HG03095 (cell line): ENCODE data around the gene LHX8.
"Not testable (repeated sequence)": the region's sequence is repeated elsewhere in the genome, so short reads cannot be mapped to it uniquely, and the experiment has no call there.

ENCODE experiments used
- ATAC-seq: cut with Tn5 transposase; IDR thresholded peaks from one replicate; pipeline ENCODE4 v1.9.1; 2021; ENCODE audit warnings: moderate library complexity; ENCODE audit not compliant: unreplicated experiment

LHX8 gene

DNA sequence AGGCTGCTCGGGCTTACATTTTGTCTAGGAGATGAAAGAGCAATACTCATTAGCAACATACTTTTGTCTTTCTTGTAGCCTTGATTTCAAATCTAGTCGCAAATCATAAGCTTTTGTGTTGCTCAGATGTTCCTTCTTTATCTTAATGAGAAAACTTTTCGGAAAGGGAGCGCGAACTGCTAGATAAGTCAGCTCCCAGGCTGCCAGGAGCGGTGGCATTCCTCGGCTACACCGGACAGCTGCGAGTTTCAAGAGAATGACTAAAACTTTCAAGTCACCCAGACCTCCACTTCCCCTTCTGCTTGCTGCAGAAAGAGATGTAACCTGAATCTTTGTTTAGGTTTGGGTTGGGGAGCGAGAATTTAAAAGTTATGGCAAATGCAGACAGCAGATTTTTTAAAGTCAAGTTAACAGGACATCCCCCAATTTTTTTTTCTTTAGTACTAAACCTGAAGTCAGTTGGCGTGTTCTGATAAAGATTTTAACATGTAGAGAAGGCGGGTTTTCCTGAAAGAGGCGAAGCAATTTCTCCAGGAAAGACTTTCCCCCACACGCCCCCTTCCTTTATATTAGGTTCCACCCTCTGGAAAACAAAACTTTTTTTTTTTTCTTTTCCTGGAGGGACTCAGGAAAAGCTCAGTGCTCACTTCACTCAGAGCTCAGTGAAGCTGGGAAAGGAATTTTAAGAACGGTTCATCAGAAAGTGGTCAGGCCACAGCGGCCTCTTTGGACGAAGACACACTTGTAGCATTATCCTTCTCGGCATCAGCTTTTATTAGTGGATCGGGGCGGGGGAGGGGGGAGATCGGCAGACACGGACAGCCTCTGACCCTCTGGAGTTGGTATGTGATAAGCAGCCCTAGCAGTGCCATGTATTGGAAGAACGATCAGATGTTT is at the start of gene LHX8:
Gene LHX8, plus strand, starts transcription at position 639 of the 897 bp plus-strand sequence. CDS start 2,227 bp downstream, outside the sequence.
- no peak for ATAC-seq

DNA sequence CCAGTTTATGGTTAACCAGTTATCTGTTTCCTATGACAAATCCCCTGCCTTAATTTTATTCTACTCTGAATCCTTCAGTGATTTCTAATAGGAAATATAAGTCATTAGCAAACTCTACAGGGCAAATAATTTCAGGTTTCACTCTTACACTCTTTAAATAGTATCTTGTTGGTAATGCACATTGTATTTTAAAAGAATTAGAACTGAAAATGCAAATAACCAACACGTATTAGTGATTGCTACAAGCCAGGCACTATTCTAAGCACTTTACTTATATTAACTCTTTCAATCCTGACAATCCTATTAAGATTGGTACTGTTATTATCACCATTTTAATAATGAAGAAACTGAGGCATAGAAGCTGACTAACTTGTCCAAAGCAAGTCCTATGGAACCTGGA is 48.3 kb upstream of the LHX8 start:
- ATAC-seq = no peak

DNA sequence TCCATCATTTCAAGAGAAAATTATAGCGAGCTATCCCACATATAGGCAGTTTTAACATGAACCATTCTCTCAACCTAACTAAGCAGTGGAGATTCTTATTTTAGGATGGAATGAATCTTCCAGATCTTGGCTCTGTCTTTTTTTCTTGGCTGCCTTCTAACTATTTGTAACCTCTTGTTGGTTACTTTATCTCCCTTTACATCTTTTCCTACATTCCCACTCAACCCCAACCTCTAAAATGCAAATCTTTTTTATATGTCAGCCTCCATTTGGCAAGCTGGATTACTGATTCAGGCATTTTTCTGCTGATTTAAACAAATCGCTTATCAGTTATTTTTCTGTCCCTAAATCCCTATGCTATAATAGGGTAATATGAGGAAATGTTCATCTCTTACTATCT is 46.9 kb upstream of the LHX8 start:
- no peak for ATAC-seq

DNA sequence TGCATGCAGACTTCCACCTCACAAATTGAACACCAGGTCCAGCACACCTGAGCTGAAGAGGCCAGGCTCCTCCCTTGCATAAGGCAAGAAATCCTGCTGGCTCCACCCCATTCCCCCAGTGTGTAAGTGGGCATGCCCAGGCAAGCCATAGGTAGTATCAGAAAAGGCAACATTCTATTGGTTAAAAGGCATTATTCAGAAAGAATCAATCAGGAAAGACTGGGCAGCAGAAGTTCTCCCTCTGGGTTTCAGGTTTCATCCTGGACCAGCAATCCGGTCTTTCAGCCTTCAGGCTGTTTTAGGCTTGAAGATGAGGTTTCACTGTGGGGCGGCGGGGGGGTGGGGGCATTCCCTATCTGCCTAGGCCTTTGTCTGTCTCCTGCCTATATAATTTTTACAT is 42.0 kb upstream of the LHX8 start:
- no peak for ATAC-seq

DNA sequence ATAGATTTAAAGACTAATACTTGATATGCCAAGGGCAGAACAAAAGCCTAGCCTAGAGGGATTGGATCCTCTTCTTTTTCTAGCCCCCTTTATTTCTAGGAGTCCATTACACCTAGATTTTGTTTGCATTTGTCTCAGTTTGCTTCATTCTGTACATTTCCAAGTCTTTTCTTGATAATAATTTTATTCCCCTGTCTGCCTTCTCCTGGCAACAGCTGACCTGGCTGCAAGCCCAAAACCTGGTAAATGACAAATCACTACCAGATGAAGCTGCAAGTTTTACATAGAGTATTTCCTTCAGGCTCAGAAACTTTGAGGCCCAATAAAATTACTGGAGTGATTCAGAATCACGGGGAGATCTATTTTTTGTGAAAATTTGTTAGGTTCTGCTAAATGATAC is 36.5 kb upstream of the LHX8 start:
- no peak for ATAC-seq

DNA sequence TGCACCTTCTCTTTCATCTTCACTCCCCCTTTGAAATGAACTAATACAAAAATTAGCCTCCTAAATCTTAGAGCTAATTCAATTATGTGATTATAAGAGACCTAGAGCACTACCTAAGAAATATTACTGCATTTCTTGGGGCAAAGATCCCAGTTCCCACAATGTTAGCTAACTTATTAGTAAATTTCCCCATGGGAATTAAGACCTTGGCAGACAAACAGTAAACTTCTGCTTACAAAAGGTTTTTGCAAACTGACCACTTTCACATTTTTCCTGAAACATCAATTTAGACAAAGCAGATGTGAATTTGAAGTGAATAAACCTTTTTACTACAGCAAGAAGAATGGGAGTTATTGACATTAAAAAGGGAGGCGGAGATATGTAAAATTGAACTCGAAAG is 34.6 kb upstream of the LHX8 start:
- no peak for ATAC-seq

DNA sequence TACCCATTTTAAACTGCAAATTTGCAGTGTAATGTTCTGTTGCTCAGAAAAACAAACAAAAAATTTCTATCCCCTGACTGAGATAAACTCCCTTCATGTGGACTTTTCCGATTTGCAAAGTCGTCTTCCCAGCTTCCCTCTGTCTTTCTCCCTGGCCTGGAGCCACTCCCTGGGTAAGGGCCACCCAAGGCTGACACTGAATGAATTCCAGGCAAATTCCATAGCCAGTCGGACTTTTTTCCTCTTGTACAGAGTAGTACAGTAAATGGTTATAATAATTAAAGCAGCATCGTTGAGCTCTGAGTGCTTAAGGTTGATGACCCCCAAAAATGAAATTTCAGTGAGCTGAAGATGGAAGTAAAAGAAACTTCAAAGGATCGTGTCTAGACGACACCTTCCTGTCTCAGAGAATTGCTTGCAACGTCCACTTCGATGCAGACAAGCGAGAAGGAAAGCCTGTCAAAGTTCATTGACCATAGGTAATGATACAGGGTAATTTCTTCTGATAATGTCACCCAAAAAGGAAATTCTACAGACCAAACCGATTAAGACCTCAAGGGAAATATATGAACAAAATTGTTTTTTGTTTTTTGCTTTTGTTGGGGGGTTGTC is 33.6 kb upstream of the LHX8 start:
- no peak for ATAC-seq

DNA sequence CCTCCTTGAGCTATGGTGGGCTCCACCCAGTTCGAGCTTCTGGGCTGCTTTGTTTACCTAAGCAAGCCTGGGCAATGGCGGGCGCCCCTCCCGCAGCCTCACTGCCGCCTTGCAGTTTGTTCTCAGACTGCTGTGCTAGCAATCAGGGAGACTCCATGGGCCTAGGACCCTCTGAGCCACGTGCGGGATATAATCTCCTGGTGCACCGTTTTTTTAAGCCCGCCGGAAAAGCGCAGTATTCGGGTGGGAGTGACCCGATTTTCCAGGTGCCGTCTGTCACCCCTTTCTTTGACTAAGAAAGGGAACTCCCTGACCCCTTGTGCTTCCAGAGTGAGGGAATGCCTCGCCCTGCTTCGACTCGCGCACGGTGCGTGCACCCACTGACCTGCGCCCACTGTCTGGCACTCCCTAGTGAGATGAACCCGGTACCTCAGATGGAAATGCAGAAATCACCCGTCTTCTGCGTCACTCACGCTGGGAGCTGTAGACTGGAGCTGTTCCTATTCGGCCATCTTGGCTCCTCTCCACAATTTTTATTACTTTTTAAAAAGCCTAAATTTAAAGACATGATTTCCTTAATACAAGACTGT is 21.7 kb upstream of the LHX8 start:
- not testable (repeated sequence) for ATAC-seq

DNA sequence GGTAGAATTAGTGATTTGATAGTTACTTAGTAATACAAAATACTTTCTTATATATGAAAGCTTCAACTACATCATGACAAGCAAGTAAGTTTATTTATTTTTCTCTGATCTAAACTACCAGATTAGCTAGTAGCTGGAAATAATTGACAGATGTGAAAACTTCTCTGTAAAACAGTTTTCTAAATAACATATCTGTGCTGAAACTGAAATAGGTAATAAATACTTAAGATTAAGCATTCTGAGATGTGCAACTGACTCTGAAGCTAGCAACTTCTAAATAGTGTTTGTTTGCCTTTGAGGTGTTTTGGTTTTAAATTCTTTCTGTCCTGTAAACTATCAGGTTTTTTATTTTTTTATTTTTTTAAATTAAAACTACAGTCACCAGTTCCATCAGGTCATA is 18.5 kb upstream of the LHX8 start:
- no peak for ATAC-seq

DNA sequence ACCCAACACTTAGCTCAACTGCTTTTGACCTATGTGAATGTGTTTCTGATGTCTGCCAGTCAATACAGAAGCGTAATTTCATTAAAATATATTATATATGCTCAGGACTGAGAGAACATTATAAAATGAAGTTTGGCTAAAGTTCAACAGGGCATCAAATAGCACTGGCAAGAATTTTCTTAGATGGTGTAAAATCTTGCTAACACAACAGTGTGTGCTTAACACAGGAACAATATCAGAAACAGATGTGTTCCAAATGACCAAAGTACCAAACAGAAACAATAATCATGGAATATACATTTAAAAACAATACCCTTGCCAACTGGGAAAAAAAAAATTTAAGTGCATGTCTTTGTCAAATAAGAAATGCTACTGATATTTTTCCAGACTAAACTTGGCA is 10.4 kb upstream of the LHX8 start:
- ATAC-seq = no peak

DNA sequence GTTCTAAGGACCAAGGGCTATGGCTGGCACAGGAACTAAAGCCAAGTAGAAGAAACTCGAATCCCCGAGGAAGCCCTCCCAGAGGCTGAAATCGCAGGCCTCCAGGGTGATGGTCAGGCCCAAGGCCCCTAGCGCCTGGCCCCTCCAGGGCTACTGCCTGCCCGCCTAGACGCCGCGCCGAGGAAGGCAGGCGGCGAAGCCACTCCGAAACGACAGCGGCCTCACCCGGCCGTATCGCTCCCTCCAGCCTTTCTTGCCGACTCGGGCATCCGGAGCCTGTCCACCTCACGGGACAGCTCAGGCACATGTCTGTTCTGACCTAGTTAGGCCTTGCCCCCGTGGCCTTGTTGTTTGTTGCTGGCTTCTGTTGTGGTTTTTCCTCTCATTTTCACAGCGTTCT is 9.7 kb upstream of the LHX8 start:
- ATAC-seq = no peak

DNA sequence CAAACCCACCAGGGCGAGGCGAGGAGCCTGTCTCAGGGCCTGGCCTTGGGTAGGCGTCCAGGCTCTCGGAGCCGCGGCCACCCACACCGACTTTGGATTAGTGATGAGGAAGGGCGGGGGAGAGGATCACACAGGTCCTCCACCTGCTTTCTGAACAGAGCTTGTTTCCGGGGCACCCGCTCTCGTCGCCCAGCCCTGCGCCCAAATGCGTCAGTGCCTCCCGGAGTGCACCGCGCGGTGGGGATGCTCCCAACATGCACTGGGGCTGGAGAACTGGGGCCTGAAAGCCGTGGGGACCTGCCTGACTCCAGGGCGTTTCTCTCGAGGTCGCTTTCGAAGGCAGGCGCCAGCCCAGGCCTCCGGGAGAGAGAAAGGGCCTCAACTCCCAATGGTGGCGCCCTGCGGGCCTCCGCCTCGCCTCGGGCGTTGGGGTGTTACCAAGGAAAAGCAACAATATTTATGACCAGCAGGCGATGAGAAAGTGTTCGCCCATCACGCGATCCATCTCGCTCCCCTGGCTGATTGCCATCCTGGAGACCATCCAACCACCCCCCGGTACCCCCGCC is 8.9 kb upstream of the LHX8 start:
- no peak for ATAC-seq

DNA sequence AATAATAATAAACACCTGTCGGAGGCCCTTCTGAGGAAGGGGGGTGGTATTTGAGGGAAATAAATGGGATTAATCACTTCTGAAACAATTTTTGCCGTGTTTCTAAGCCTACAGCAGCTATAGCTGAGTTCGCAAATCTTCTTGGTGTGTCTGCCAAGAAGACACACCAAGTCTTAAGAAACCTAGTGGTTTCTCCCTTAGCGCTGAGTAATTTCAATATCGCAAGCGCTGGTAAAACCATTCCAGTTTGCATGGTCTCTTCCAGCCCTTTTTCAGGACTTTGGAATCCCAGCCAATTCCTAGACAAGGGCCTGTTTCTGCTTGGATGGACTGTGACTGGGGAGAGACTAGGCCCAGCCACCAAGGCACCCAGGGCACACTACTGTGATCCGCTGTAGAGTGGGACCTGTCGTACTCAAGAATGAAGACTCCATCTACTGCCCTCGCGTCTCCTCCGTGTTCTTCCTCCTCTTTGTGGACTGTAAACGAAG is 7.5 kb upstream of the LHX8 start:
- no peak for ATAC-seq

DNA sequence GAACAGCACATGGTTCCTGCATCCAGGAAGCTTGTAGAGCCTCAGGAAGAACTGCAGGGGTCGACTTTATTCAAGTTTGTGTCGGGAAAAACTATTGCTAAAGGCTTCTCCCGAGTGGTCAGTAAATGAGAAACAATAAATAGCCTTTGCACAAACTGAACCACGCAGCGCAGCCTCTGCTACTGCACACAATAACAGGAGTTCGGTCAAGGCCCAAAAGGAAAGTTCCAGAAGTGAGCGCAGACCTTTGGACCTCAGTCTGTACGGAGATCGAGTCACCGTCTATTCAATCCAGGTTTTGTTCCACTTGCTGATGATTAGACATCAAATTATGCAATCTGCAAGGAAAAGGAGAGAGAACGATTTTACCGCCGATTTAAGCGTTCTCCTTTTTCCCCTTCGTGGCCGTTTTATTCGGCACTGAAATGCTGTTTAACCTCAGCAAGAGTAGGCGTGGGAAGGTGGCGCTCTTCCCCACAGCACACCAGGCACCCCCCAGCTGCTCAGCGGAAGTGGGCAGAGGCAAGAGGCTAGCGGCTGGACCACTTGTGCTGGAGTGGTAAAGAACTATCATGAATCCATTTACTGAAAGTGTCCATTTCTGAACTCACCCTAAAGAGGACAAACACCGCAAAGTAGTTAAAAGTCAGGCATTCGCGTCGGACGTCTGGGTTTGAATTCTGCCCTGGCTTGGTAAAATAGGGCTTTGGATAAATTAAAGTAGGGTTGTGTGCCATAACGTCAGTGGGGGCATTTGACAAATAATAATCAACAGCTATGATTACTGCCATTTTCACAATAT is 6.1 kb upstream of the LHX8 start:
- ATAC-seq = no peak

DNA sequence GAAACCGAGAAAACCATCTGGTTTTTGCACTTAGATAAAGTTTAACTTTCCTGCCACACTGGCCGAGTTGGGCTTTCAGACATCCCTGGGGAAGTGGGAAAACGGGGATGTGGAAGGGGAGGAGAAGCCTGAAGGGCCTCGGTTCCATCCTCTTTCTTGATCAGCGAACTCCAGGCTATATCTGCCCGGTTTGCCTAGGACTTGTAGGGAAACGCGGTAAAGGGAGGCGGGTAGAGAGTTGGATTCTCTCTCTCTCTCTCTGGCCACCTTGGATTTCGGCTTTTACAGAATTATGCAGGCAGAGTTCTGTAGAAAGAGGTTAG is 4.6 kb upstream of the LHX8 start:
- ATAC-seq = no peak

DNA sequence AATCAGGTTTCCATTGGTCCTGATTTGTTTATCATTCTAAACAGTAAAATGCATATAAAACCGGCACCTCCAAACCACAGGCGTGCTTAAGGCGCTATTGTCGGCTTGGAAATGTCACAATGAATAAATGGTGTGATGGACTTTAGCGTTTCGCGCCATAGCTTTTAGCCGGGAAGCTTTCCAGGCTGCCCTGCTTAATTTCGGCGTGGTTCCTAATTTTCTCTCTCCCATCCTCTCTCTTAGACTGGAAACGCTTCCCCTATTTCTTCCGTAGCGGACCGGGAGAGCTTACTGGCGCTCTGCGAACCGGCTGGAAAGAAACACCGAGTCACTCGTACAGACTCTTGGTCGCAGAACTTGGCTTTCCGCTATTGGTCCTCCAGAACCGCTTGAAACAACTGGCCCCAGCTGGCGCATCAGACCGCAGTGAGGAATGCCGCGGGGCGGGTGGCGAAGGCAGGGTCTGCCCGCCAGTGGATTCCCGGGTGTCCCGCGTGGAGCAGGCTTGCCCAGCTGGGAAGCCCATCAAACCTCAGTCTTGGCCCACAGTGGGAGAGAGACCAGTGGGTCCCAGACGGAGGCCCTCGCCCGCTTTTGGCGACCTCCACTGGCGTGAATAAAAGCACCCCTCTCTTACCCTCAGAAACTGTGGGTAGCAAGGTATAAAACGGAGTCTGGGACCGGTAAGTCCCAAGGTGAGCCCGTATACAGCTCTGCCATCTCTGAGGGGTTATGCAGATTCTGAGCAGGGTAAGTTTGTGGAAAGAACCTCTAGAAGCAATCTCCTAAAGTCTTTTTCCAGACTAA is 4.0 kb upstream of the LHX8 start:
- ATAC-seq = no peak

DNA sequence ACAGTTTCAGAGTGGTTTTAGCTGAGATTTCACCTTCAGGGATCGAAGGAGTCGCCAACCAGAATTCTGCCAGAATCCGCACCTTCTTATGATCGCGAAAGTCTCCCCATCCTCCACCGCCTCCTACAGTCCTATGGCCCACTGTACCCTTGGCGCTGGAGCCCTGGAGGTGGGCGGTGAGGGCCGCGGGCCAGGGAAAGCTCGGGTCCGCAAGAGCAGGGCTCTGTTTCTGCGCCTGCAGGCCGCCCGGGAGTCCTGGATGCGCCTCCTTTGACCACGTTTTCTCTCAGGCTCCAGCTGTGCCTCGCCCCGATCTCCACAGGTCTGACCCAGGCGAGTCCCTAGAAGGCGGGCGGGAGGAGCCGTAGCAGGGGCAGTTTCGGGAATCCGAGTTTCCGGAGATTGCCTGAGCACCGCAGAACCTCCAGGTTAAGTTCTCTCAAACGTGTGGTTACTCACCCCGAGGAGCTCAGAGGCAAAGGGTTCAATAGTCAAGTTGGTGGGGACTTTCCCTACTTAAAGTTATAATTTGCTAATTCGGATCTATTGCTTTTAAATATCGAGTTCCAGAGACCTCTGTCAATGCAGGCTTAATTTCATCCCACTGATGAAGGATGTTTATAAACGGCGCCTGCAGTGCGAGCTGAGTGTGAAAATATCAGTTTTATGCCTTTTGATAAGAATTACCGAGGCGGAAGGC is 3.2 kb upstream of the LHX8 start:
- ATAC-seq = no peak

DNA sequence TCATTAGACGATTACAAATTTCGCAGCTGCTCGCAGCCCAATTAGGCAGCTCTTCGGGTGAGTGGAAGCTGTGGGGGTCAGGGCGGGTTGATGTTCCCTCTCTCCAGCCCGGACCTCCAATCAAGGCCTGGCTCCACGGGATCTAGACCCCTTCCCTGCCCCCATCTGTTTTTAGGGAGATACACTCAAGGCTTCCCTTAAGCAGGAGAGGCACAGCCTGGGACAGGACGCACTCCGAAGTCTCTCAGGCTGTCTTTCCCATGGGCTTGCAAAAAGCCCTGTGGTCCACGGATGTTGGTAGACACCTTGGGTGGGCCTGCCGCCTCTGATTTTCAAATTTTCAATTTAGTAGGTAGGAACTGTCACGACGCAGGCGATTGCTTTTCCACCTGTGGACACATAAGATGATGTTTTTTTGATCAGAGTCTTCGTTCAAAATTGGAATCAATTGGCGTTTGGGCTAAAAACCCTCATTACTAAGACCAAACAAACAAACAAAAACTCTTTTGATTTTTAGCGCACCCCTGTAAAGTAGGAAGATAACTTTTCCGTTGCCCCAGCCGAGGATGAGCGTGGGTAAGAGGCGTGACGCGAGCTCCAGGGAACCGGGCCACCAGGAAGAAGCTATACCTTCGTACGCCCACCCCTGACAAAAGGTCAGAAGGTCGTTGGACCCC is 2.5 kb upstream of the LHX8 start:
- no peak for ATAC-seq

DNA sequence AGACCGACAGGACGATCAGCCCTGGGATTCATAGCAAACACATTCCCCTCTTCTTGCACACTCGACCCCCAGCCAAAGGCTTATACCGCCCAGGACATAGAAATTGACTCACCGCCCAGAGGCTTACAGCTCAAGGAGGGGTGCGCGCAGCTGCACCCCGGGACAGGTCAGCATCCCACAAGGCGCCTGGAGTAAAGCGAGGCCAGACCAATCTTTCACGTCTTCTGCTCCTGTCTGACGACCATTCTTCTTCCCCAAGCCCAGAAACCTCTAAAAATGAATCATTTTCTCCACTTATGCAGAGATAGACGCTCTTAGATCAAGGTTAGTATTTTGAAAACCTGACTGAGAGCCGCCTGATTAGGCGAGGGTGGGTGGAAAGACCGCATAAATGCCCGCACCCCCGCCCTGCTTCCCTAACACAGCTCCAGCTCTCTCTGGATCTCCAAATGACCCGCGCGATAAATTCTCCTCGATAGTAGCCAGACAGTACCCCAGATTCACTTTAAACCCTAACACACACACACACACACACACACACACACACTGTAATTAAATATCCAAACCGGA is 1.9 kb upstream of the LHX8 start:
- ATAC-seq = no peak
